Measurements from ENCODE around the gene DMBX1.

Gene DMBX1

DNA sequence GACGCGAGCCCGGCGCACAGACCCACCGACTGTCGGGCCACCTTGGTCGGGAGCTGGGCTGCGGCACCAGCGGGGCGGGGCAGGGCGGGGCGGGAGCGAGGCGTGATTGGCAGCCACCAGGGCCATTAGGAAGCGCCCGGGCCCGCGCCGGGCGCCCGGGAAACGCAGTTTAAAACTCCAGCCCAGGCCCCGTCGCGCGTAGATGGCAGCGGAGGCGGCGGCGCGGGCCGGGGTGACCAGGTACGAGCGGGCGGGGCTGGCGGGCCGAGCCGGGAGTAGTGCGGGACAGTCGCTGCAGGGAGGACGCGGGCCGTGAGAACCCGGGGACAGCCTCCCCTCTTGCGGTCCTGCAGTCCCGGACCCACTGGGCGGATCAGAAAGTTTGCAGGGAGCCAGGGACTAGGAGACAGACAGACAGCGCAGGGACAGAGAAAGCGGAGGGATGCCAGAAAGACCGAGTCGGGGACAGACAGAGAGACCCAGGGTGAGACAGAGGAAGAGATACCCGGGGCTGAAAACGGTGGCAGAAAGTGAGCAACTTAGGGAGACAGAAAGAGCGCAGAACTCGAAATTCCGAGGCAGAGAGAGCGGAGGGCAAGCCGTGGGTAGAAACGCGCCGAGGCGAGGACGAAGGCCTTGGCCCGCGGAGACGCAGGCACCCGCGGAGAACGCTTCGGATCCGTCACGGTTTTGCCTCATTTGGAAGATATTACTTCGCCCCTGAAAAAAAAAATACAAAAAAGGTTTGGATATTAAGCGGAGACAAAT lies at the start of gene DMBX1:
DMBX1 (plus strand) TSS at position 199 of the 768 bp plus-strand sequence. CDS start 17,175 bp downstream, outside the sequence.
- TF ChIP-seq, protein P1, sequence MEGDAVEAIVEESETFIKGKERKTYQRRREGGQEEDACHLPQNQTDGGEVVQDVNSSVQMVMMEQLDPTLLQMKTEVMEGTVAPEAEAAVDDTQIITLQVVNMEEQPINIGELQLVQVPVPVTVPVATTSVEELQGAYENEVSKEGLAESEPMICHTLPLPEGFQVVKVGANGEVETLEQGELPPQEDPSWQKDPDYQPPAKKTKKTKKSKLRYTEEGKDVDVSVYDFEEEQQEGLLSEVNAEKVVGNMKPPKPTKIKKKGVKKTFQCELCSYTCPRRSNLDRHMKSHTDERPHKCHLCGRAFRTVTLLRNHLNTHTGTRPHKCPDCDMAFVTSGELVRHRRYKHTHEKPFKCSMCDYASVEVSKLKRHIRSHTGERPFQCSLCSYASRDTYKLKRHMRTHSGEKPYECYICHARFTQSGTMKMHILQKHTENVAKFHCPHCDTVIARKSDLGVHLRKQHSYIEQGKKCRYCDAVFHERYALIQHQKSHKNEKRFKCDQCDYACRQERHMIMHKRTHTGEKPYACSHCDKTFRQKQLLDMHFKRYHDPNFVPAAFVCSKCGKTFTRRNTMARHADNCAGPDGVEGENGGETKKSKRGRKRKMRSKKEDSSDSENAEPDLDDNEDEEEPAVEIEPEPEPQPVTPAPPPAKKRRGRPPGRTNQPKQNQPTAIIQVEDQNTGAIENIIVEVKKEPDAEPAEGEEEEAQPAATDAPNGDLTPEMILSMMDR (IDR thresholded peaks at IDR 0.05; ENCODE audit: extremely low read depth, insufficient read depth, missing control alignments): no peak
- DNase-seq (ENCODE audit: low spot score): peak; percentile 80
- in situ Hi-C loops (cut with MboI; ENCODE audit: low pct_unique_long_range_greater_than_20kb, low sequenced_read_pairs, unreplicated experiment): no loop called here

DNA sequence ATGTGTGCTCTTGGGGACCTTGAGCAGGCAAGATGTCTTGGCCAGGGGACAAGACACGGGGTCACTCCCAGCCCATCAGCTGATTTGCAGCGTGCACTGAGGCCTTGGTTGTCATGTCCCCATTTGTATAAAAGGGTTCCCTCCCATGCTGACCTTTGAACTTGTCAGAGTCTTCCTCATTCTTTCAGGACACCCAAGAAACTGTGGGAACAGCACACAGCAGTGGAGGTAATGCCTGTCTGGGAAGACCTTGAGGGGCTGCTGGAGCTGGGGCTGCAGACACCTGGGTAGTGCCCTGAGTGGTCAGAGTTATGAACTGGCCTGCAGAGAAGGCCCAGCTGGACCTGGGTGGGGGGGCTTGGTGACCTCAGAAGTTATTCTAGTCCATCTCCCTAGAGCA lies 49.2 kb upstream of the DMBX1 start:
- no peak for DNase-seq (ENCODE audit: low spot score)
- in situ Hi-C loops (cut with MboI; ENCODE audit: low pct_unique_long_range_greater_than_20kb, low sequenced_read_pairs, unreplicated experiment): loop anchor here (10.0 kb wide), 1 partner anchor 84 kb away; no protein-coding TSS in a partner anchor
- TF ChIP-seq, protein P1 (IDR thresholded peaks at IDR 0.05; ENCODE audit: extremely low read depth, insufficient read depth, missing control alignments): no peak

DNA sequence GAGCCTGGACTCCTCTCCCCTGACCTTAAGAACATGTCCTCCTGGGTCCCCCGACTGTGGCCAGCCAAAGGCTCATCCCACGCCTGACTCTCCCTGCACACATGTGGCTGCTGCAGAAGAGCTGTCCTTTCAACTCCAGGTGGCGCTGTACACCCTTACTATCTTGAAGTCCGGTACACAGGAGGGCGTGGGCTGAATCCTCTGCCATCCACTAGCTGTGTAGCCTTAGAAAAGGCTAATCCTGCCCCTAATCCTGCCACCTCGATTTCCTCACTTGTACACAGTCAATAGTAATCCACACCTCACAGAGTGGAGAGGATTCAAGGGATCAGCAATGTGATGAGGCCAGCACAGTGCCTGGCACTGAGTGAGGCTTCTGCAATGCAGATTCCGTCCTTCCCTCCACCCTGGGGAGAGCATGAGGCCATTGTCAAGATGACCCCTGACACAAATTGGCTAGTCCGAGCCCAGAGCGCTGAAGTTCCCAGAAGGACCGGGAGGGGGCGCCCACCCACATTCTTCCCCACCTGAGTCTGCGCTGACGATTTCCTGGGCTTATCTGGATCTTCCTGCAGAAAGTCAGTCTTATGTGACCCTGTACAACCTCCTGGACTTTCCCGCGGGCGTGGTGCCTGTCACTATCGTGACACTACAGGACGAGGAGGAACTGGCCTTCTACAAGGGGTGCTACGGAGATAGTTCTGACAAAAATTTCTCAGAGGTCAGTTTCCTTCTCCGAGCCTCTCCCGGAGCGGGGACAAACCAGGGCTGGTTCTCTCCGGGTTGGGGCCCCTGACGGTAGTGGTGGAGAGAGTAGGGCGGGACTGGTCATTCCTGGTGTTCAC lies 47.1 kb upstream of the DMBX1 start:
- peak; percentile 79 for DNase-seq (ENCODE audit: low spot score)
- TF ChIP-seq, protein P1 (IDR thresholded peaks at IDR 0.05; ENCODE audit: extremely low read depth, insufficient read depth, missing control alignments): peak; percentile 77
- in situ Hi-C loops (cut with MboI; ENCODE audit: low pct_unique_long_range_greater_than_20kb, low sequenced_read_pairs, unreplicated experiment): loop anchor here (10.0 kb wide), 1 partner anchor 82 kb away; no protein-coding TSS in a partner anchor

DNA sequence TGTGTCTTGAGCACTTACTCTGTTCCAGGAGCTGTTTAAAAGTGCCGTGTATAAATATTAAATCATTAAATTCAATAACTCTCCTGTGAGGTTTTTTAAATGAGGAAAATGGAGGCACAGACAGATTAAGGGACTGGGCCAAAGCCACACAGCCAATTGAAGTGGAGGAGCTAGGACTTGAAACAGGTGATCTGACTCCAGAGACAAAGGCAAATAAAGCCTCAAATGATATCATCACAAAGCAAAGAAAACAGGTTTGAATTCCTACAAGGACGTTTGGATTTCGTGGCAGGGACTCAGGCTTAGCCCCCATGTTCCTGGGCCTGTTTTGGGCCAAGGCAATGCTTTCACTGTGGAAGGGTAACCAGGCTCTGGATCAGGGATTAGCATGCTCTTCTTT lies 45.2 kb upstream of the DMBX1 start:
- no peak for DNase-seq (ENCODE audit: low spot score)
- in situ Hi-C loops (cut with MboI; ENCODE audit: low pct_unique_long_range_greater_than_20kb, low sequenced_read_pairs, unreplicated experiment): loop anchor here (10.0 kb wide), 1 partner anchor 80 kb away; no protein-coding TSS in a partner anchor
- TF ChIP-seq, protein P1 (IDR thresholded peaks at IDR 0.05; ENCODE audit: extremely low read depth, insufficient read depth, missing control alignments): no peak

DNA sequence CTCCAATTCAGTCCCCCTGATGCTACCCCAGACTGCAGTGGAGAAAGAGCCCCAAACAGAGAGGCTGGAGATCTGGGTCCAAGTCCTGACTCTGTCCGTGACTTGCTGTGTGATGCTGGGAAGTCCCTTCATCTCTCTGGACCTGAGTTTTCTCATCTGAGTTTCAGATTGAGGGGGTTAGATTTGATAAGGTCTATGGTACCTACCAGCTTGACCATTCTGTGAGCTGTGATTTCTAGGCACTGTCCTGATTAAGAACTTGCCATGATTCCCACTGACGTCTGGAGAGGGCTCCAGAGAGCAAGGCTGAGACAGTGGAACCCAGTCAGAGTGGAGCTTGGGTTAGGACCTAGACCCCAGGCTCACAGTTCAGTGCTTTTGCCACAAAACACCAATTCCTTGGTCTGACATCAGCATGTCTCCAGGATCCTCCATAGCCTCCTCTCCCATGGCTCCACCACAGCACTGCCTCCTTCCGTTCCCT lies 43.8 kb upstream of the DMBX1 start:
- no peak for DNase-seq (ENCODE audit: low spot score)
- TF ChIP-seq, protein P1 (IDR thresholded peaks at IDR 0.05; ENCODE audit: extremely low read depth, insufficient read depth, missing control alignments): no peak
- in situ Hi-C loops (cut with MboI; ENCODE audit: low pct_unique_long_range_greater_than_20kb, low sequenced_read_pairs, unreplicated experiment): loop anchor here (10.0 kb wide), 1 partner anchor 79 kb away; no protein-coding TSS in a partner anchor
